K562 (cell line): ENCODE results near the gene VTN. TPM values are rescaled to one million over a fixed set of nuclear protein-coding genes. Genes with fewer than 3 reads are reported as not detected.

Experiments
- ATF3 ChIP-seq, 2 experiments: fragments of 450-650 bp in 1 of 2; sonication (generic) in 1 of 2; formaldehyde crosslinking in 1 of 2; IDR thresholded peaks in 1 of 2; conservative IDR thresholded peaks in 1 of 2; 2 replicates each; pipeline versions ENCODE4 v1.6.1 to v1.8.1; 2016 to 2023; ENCODE audit warnings: mild to moderate bottlenecking in 2 of 2, moderate library complexity in 2 of 2, inconsistent platforms in 1 of 2, missing genetic modification reagents in 1 of 2
- BDP1 ChIP-seq: IDR thresholded peaks from 3 replicates; pipeline ENCODE4 v1.6.1; 2011; ENCODE audit not compliant: insufficient read length, insufficient read depth
- BRF2 ChIP-seq: IDR thresholded peaks from 3 replicates; pipeline ENCODE4 v1.6.1; 2011; ENCODE audit warnings: borderline replicate concordance, mild to moderate bottlenecking; ENCODE audit not compliant: insufficient read length, insufficient read depth
- CBFA2T3 ChIP-seq: fragments of 450-650 bp; IDR thresholded peaks from 2 replicates; pipeline ENCODE4 v1.6.1; 2017
- COPS2 ChIP-seq: fragments of 450-650 bp; conservative IDR thresholded peaks from 2 replicates; pipeline ENCODE4 v1.6.1; 2016; ENCODE audit warnings: mild to moderate bottlenecking, moderate library complexity
- EP300 ChIP-seq: IDR thresholded peaks from 2 replicates; pipeline ENCODE4 v1.6.1; 2012; ENCODE audit warnings: low read length, improper control_type of control experiment
- FOSL1 ChIP-seq: fragments of 200-800 bp; sonication (Bioruptor generic); conservative IDR thresholded peaks from 2 replicates; pipeline ENCODE4 v1.6.1; 2016; ENCODE audit warnings: missing genetic modification characterization, missing compliant biosample characterization
- FOXK1 ChIP-seq: sonication (generic); formaldehyde crosslinking; IDR thresholded peaks from 2 replicates; pipeline ENCODE4 v1.8.0; 2022; ENCODE audit warnings: missing genetic modification reagents, mild to moderate bottlenecking, borderline replicate concordance
- HDAC2 ChIP-seq: fragments of 450-650 bp; IDR thresholded peaks from 2 replicates; pipeline ENCODE4 v1.6.1; 2016; ENCODE audit warnings: mild to moderate bottlenecking
- JUND ChIP-seq, 2 experiments: IDR thresholded peaks; 2 replicates in 1 of 2; 3 replicates in 1 of 2; pipeline ENCODE4 v1.6.1; 2011; ENCODE audit warnings: borderline replicate concordance in 2 of 2, low read depth in 2 of 2, low read length in 2 of 2, improper control_type of control experiment in 1 of 2, missing biosample characterization in 1 of 2, missing genetic modification characterization in 1 of 2, missing genetic modification reagents in 1 of 2
- MYNN ChIP-seq, 2 experiments: sonication (generic); formaldehyde crosslinking in 1 of 2; IDR thresholded peaks; 2 replicates each; pipeline versions ENCODE4 v1.5.0 to v1.6.1; 2016 to 2020; ENCODE audit warnings: antibody characterized with exemption in 1 of 2, missing genetic modification reagents in 1 of 2
- NBN ChIP-seq: fragments of 450-650 bp; IDR thresholded peaks from 2 replicates; pipeline ENCODE4 v1.6.1; 2016; ENCODE audit warnings: low read depth, mild to moderate bottlenecking
- OTX1 ChIP-seq: fragments of 450-650 bp; formaldehyde crosslinking; IDR thresholded peaks from 2 replicates; pipeline ENCODE4 v1.4.0; 2022; ENCODE audit warnings: mild to moderate bottlenecking
- POLR3G ChIP-seq: IDR thresholded peaks from 2 replicates; pipeline ENCODE4 v1.6.1; 2011; ENCODE audit not compliant: insufficient read length, insufficient replicate concordance; ENCODE audit errors: extremely low read depth
- PPARD ChIP-seq: fragments of 250-450 bp; sonication (Bioruptor Pico); IDR thresholded peaks from 2 replicates; pipeline ENCODE4 v1.8.0; 2022; ENCODE audit warnings: inconsistent platforms, mild to moderate bottlenecking, moderate library complexity
- SAFB2 ChIP-seq: fragments of 200-400 bp; formaldehyde crosslinking; IDR thresholded peaks from 2 replicates; pipeline ENCODE4 v1.6.1; 2018; ENCODE audit warnings: borderline replicate concordance, low read length, low read depth, moderate library complexity; ENCODE audit not compliant: severe bottlenecking
- TRIM25 ChIP-seq: fragments of 450-650 bp; IDR thresholded peaks from 2 replicates; pipeline ENCODE4 v1.7.0; 2016; ENCODE audit warnings: borderline replicate concordance
- ZBTB34 ChIP-seq: fragments of 250-450 bp; sonication (Bioruptor Pico); IDR thresholded peaks from 2 replicates; pipeline ENCODE4 v1.8.0; 2021; ENCODE audit warnings: mild to moderate bottlenecking, moderate library complexity
- ZC3H11A ChIP-seq: IDR thresholded peaks from 2 replicates; pipeline ENCODE4 v1.6.1; 2012; ENCODE audit warnings: low read depth, low read length, improper control_type of control experiment
- ZEB2 ChIP-seq: fragments of 450-650 bp; IDR thresholded peaks from 2 replicates; pipeline ENCODE4 v1.6.1; 2016
- ZNF175 ChIP-seq: fragments of 200-800 bp; sonication (Bioruptor generic); IDR thresholded peaks from 2 replicates; pipeline ENCODE4 v1.6.1; 2016; ENCODE audit warnings: low read depth, mild to moderate bottlenecking, missing genetic modification characterization, missing compliant biosample characterization
- ZNF766 ChIP-seq: fragments of 200-800 bp; sonication (Bioruptor generic); conservative IDR thresholded peaks from 2 replicates; pipeline ENCODE4 v1.6.1; 2016; ENCODE audit warnings: missing genetic modification characterization, missing compliant biosample characterization
- ZNF778 ChIP-seq: fragments of 450-650 bp; formaldehyde crosslinking; IDR thresholded peaks from 2 replicates; pipeline ENCODE4 v1.4.0; 2020; ENCODE audit warnings: mild to moderate bottlenecking, moderate library complexity
- polyA plus RNA-seq, 8 experiments: library from polyadenylated mRNA; depleted of rRNA in 4 of 8; stranded (reverse) in 5 of 8; unstranded in 3 of 8; fragments of >200 nt; fragmentation: Nextera tagmentation in 2 of 8; fragmentation: Illumina TruSeq in 1 of 8; extraction: Ambion mirVana in 2 of 8; extraction: Trizol in 1 of 8; gene quantifications; 2 replicates each; pipeline versions ENCODE4 v1.2.1 to v1.2.3, GENCODE V29; 2011 to 2014; ENCODE audit warnings: inconsistent platforms in 1 of 8, missing spikeins in 1 of 8
- total RNA-seq, 7 experiments: library from RNA; depleted of rRNA in 6 of 7; stranded (reverse); fragments of >200 nt in 6 of 7; fragmentation: Illumina TruSeq in 2 of 7; extraction: Trizol in 2 of 7; gene quantifications; 2 replicates each; pipeline versions ENCODE4 v1.2.1 to v1.2.3, GENCODE V29; 2011 to 2021; ENCODE audit warnings: low replicate concordance in 1 of 7

VTN gene
- total and polyA plus RNA-seq, 9 of the 15 experiments (the other 6 are each of a cell fraction or from before 2014, with no cell fraction given), result 0.13 to 1.0 (median 0.29) TPM; not detected in 1

- no peak for TF ChIP-seq CBFA2T3
- peak; percentile 10; the same call in 1 of the 2 replicates for TF ChIP-seq NBN
- no peak for TF ChIP-seq BDP1
- TF ChIP-seq BRF2, result no peak
- TF ChIP-seq TRIM25, result no peak
- no peak for TF ChIP-seq ZEB2
- no peak for TF ChIP-seq COPS2
- TF ChIP-seq JUND (IDR thresholded peaks at IDR 0.05; ENCODE audit: borderline replicate concordance, low read depth, low read length), result no peak; the same call in 1 of the 2 replicates
- TF ChIP-seq JUND (tag; IDR thresholded peaks at IDR 0.05; ENCODE audit: borderline replicate concordance, low read depth, low read length), result no peak
- no peak for TF ChIP-seq PPARD
- no peak for TF ChIP-seq OTX1 (CRISPR knock-in tag)
- TF ChIP-seq ZNF175, result no peak
- no peak for TF ChIP-seq SAFB2
- TF ChIP-seq POLR3G, result no peak
- no peak for TF ChIP-seq FOXK1 (CRISPR knock-in tag)
- TF ChIP-seq ZC3H11A, result no peak
- TF ChIP-seq ATF3 (IDR thresholded peaks at IDR 0.05), result no peak
- 0 out of 2 replicates have a peak, but pooled peaks have one; percentile 14 for TF ChIP-seq ATF3 (CRISPR knock-in tag; conservative IDR thresholded peaks at IDR 0.05)
- peak; percentile 89 for TF ChIP-seq HDAC2
- TF ChIP-seq ZNF778 (CRISPR knock-in tag), result no peak
- TF ChIP-seq EP300, result no peak
- no peak for TF ChIP-seq ZBTB34
- TF ChIP-seq ZNF766, result no peak
- TF ChIP-seq MYNN (IDR thresholded peaks at IDR 0.05), result no peak
- no peak for TF ChIP-seq MYNN (CRISPR knock-in tag; IDR thresholded peaks at IDR 0.05)
- TF ChIP-seq FOSL1 (tag), result no peak
Observed at GRCh38 chr17:28318759-28319597, 51.1 kb downstream of the VTN start, which contains the start of gene TMEM97 (continued).
